ENCODE measurements around the gene STARD10. TPM values are rescaled to one million over a fixed set of nuclear protein-coding genes. Genes with fewer than 3 reads are reported as not detected.
"Not testable (repeated sequence)": the region's sequence is repeated elsewhere in the genome, so short reads cannot be mapped to it uniquely, and the experiment has no call there.

Gene STARD10
- total RNA-seq, 4 donors from 2014 or later: 26.6 to 75.4 (median 58.1) TPM

- WGBS: 88% methylated on average over 2 of the region's 5 CpGs
- peaks cover 0 to 23% (median 15%) of the 10 kb centered on the region in 4 donors for H3K36me3 ChIP-seq
- H3K9me3 ChIP-seq: no peaks in the 10 kb centered on the region
- DNase-seq (ENCODE audit: extremely low spot score): no peak
- intact Hi-C loops (cut with DNase I): loop anchor here (5.0 kb wide), 3 partner anchors 312 to 457 kb away; partner anchors contain the start of gene FCHSD2
- H3K4me1 ChIP-seq: peaks cover 39 to 51% (median 42%) of the 10 kb centered on the region in 4 donors
- no peaks in the 10 kb centered on the region for H3K27me3 ChIP-seq
- no peak overlapping the region for H3K4me3 ChIP-seq
- H3K27ac ChIP-seq (replicated peaks in 1 of 4): no peak overlapping the region
- TF ChIP-seq EP300 (IDR thresholded peaks at IDR 0.05) (no peak), POLR2A (IDR thresholded peaks at IDR 0.05; ENCODE audit: low read depth) (no peak), POLR2AphosphoS5 (IDR thresholded peaks at IDR 0.05) (no peak)
- TF ChIP-seq, protein P1, sequence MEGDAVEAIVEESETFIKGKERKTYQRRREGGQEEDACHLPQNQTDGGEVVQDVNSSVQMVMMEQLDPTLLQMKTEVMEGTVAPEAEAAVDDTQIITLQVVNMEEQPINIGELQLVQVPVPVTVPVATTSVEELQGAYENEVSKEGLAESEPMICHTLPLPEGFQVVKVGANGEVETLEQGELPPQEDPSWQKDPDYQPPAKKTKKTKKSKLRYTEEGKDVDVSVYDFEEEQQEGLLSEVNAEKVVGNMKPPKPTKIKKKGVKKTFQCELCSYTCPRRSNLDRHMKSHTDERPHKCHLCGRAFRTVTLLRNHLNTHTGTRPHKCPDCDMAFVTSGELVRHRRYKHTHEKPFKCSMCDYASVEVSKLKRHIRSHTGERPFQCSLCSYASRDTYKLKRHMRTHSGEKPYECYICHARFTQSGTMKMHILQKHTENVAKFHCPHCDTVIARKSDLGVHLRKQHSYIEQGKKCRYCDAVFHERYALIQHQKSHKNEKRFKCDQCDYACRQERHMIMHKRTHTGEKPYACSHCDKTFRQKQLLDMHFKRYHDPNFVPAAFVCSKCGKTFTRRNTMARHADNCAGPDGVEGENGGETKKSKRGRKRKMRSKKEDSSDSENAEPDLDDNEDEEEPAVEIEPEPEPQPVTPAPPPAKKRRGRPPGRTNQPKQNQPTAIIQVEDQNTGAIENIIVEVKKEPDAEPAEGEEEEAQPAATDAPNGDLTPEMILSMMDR (IDR thresholded peaks at IDR 0.05): no peak
Observed at GRCh38 chr11:72829884-72830533, 36.2 kb upstream of the STARD10 start.

DNA sequence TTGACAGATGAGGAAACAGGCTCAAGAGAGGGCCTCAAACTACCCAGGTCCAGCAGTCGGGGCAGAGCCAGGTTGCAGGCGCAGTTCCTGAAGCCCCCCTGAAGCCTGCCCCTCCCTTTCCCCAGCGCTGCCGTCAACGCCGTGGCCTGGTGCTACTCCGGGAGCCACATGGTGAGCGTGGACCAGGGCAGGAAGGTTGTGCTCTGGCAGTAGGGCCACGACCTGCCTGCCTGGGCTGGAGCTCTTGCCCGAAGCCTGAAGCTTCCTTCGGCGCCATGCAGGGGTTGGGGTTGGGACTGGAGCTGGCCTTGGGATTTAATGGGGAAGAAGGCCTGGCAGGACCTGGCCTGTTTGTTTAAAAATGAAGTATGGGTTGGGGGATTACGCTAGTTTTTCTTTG is 35.3 kb upstream of the STARD10 start:
- intact Hi-C loops (cut with DNase I): no loop called here
- no peaks in the 10 kb centered on the region for H3K9me3 ChIP-seq
- WGBS: 81% methylated on average over 7 of the region's 13 CpGs
- no peaks in the 10 kb centered on the region for H3K27me3 ChIP-seq
- H3K27ac ChIP-seq (replicated peaks in 1 of 4): no peak overlapping the region
- no peak overlapping the region for H3K4me3 ChIP-seq
- H3K4me1 ChIP-seq: peaks cover 31 to 42% (median 34%) of the 10 kb centered on the region in 4 donors
- TF ChIP-seq, protein P1 (IDR thresholded peaks at IDR 0.05): no peak
- TF ChIP-seq POLR2A (IDR thresholded peaks at IDR 0.05; ENCODE audit: low read depth): no peak
- no peak for TF ChIP-seq EP300 (IDR thresholded peaks at IDR 0.05)
- TF ChIP-seq POLR2AphosphoS5 (IDR thresholded peaks at IDR 0.05): no peak
- no peak for DNase-seq (ENCODE audit: extremely low spot score)
- H3K36me3 ChIP-seq: peaks cover 0 to 23% (median 15%) of the 10 kb centered on the region in 4 donors

GRCh38 chr11:72828692-72829101 is 34.9 kb upstream of the STARD10 start:
- Histone ChIP-seq H3K9me3 (no peaks in the 10 kb centered on the region), H3K27me3 (no peaks in the 10 kb centered on the region), H3K27ac (replicated peaks in 1 of 4) (peak overlapping the region in 2 of 4 donors; percentile 30), H3K4me3 (no peak overlapping the region), H3K36me3 (peaks cover 0 to 23% (median 15%) of the 10 kb centered on the region in 4 donors), H3K4me1 (peaks cover 26 to 38% (median 30%) of the 10 kb centered on the region in 4 donors)
- no peak for TF ChIP-seq EP300 (IDR thresholded peaks at IDR 0.05)
- no peak for TF ChIP-seq POLR2A (IDR thresholded peaks at IDR 0.05; ENCODE audit: low read depth)
- no peak for TF ChIP-seq POLR2AphosphoS5 (IDR thresholded peaks at IDR 0.05)
- TF ChIP-seq, protein P1 (IDR thresholded peaks at IDR 0.05): no peak
- no peak for DNase-seq (ENCODE audit: extremely low spot score)
- 100% methylated on average over 1 of the region's 7 CpGs for whole genome bisulfite sequencing
- intact Hi-C loops (cut with DNase I): no loop called here

DNA sequence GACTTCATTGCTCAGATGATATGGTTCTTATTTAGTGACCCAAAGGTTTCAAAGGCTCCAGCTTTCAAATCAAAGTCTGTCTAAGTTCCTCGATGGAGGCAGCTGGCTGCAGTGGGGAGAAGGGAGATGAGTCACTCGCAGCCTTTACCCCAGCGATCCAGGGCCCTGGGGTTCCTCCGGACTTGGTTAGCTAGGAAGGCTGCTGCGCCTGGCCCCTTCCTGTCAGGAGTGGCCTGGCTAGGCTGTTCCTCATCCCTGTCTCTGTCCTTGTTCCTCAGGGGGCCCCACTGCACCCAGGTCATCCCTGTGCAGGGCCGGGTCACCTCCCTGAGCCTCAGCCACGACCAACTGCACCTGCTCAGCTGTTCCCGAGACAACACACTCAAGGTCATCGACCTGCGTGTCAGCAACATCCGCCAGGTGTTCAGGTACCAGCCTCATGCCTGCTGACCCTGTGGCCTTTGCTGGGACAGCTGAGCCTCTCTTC is 34.3 kb upstream of the STARD10 start:
- Histone ChIP-seq H3K27me3 (no peaks in the 10 kb centered on the region), H3K36me3 (peaks cover 0 to 23% (median 15%) of the 10 kb centered on the region in 4 donors), H3K4me3 (no peak overlapping the region), H3K9me3 (no peaks in the 10 kb centered on the region), H3K27ac (replicated peaks in 1 of 4) (peak overlapping the region; percentile 11 to 30 (median 22)), H3K4me1 (peaks cover 20 to 32% (median 24%) of the 10 kb centered on the region in 4 donors)
- TF ChIP-seq, protein P1 (IDR thresholded peaks at IDR 0.05): no peak
- TF ChIP-seq POLR2AphosphoS5 (IDR thresholded peaks at IDR 0.05): peak in 1 of 2 donors; percentile 4
- intact Hi-C loops (cut with DNase I): no loop called here
- WGBS: 60% methylated on average over 5 of the region's 11 CpGs
- DNase-seq (ENCODE audit: extremely low spot score): no peak

- H3K4me3 ChIP-seq; H3K27me3 ChIP-seq; intact Hi-C loops (cut with DNase I); DNase-seq (ENCODE audit: extremely low spot score); H3K9me3 ChIP-seq: not testable (repeated sequence)
- Histone ChIP-seq H3K4me1 (peaks cover 16 to 27% (median 21%) of the 10 kb centered on the region in 4 donors), H3K27ac (replicated peaks in 1 of 4) (peak overlapping the region in 1 of 4 donors; percentile 15), H3K36me3 (peaks cover 0 to 23% (median 15%) of the 10 kb centered on the region in 4 donors)
- 77% methylated on average over 11 of the region's 11 CpGs for WGBS
Observed at GRCh38 chr11:72827656-72828055, 33.8 kb upstream of the STARD10 start.
